ENCODE results near the gene DBX2. TPM values are rescaled to one million over a fixed set of nuclear protein-coding genes. Genes with fewer than 3 reads are reported as not detected.
A peak's percentile ranks its signal among the peaks of the same experiment; 100 is the strongest.

Gene DBX2
- total RNA-seq, 2 experiments from 2014 or later, result not detected

DNA sequence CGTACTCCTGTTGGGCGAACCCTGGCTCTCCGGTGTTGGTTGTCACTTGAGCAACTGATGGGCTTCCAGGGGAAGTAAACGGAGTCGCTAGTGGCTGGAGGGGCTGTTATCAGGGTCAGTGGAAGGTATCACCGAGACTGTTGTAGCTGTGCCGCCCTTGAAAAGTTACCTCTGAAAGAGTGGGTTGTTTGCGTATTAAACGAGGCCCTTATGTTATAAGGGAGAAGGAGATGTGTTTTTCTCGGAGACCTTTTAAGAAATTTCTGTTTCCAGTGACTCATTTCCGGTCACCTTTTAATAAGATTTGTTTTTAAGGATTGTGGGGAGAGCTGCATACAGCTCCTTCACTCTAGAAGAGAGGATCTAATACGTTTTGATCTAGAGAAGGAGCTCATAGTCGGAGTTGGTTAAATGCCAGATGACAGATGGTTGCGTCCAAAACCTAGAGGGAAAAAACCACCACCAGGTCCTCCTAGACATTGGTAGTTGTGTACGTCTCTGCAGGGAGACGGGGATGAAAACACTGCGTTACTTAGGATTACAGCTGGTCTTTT lies 750 bp upstream of the DBX2 start:
- no peak overlapping the region for H3K4me3 Mint-ChIP-seq
- H3K27me3 Mint-ChIP-seq (ENCODE audit: low read depth), result peaks cover 59% of the 10 kb centered on the region
- no peaks in the 10 kb centered on the region for H3K9me3 Mint-ChIP-seq (ENCODE audit: insufficient read depth)
- ATAC-seq (no peak), DNase-seq (no peak)
- peaks cover 10% of the 10 kb centered on the region for H3K4me1 Mint-ChIP-seq (ENCODE audit: low read depth)
- no peak overlapping the region for H3K27ac Mint-ChIP-seq
- ChIA-PET CTCF (interaction anchor here (1.3 kb wide), 1 partner anchor 9 kb away, joined by 3 read pairs; no protein-coding TSS in a partner anchor), POLR2A (no interaction called here)
- H3K36me3 Mint-ChIP-seq (ENCODE audit: low read depth), result no peaks in the 10 kb centered on the region

DNA sequence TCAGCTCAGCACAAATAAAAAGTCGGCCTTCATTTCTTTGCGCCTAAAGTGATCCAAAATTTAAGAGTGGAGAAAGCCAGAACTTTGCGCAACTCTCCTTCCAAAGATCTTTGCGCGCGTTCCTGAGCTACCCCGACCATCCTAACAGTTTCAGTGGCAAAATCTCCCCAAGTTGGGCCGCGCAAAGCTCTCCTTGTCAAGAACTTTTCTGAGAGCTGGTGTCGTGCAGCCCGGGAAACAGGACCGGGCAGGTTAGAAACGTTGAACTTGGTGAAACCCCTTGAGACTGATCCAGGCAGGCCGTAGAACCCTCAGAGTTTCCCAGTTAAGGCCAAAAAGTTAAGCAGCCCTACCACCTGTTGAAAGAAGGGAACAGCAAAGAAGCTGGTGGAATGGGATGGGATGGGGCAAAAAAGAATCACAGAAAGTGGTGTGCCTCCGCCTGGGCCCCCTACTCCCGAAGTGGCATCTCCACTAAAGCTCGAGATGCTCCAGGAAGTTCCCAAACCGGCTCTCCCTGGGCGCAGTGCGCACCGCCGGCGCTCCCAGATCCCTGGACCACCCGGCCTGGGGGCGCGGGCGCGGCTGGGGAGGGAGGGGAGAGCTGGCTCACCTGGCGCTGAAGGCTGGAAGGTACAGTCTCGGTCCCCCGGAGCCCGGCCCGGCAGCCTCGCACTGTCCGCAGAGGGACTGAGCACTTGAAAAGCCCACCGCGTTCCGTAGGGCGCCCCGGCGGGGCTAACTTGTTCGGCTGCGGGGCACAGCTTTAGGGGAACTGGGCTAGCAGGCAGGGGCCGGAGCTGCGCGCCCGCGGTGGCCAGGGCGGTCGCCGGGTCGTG lies 768 bp downstream of the DBX2 start:
- H3K4me3 Mint-ChIP-seq, result no peak overlapping the region
- no peaks in the 10 kb centered on the region for H3K9me3 Mint-ChIP-seq (ENCODE audit: insufficient read depth)
- DNase-seq (no peak), ATAC-seq (peak; percentile 19)
- H3K4me1 Mint-ChIP-seq (ENCODE audit: low read depth), result peaks cover 10% of the 10 kb centered on the region
- H3K36me3 Mint-ChIP-seq (ENCODE audit: low read depth), result no peaks in the 10 kb centered on the region
- H3K27ac Mint-ChIP-seq, result no peak overlapping the region
- ChIA-PET POLR2A (no interaction called here), CTCF (interaction anchor here (0.6 kb wide), 1 partner anchor 23 kb away, joined by 3 read pairs; no protein-coding TSS in a partner anchor)
- H3K27me3 Mint-ChIP-seq (ENCODE audit: low read depth), result peaks cover 66% of the 10 kb centered on the region

DNA sequence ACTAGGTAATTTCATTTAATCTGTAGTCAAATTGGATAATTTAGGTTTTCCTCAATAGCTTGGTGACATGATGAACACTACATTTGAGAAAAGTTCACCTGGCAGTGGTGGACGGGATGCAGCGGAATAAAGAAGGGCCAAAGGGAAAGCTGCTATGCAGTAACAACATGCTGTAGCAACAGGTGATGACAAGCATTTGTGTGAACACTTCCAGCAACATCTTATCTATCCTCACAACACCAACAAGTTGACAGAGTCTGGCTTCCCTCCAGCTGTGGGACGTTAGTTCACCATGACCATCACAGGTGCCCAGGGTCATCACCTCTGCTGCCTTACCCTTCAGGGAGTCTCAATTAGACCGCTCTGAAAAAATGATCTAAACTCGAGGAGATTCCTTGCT lies 8.3 kb downstream of the DBX2 start:
- Mint-ChIP-seq H3K4me1 (ENCODE audit: low read depth) (no peaks in the 10 kb centered on the region), H3K9me3 (ENCODE audit: insufficient read depth) (no peaks in the 10 kb centered on the region), H3K36me3 (ENCODE audit: low read depth) (no peaks in the 10 kb centered on the region), H3K27ac (no peak overlapping the region), H3K27me3 (ENCODE audit: low read depth) (peaks cover 16% of the 10 kb centered on the region), H3K4me3 (no peak overlapping the region)
- POLR2A ChIA-PET, result no interaction called here
- DNase-seq (no peak), ATAC-seq (no peak)
- CTCF ChIA-PET, result interaction anchor here (1.2 kb wide), 1 partner anchor 9 kb away, joined by 3 read pairs; no protein-coding TSS in a partner anchor

DNA sequence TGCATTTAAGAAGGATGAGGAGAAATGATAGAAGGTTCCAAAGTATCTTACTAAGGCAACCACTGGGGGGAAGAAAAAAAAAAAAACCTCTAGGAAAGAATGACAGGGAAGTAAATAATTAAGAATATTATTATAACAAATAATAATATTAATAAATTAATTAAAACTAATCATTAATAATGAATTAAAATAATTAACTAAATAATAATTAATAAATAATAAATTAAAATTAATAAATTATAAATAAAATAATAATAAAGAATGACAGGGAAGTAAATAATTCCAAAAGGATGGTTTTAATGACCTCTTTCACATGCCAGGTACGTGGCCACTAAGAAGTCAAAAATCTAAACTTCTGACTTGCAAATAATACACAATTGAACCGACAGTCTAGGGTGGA lies 9.9 kb downstream of the DBX2 start:
- Mint-ChIP-seq H3K36me3 (ENCODE audit: low read depth) (no peaks in the 10 kb centered on the region), H3K9me3 (ENCODE audit: insufficient read depth) (no peaks in the 10 kb centered on the region), H3K27ac (no peak overlapping the region), H3K4me1 (ENCODE audit: low read depth) (no peaks in the 10 kb centered on the region), H3K27me3 (ENCODE audit: low read depth) (peaks cover 7% of the 10 kb centered on the region), H3K4me3 (no peak overlapping the region)
- POLR2A ChIA-PET, result no interaction called here
- CTCF ChIA-PET, result no interaction called here
- ATAC-seq (no peak), DNase-seq (no peak)

DNA sequence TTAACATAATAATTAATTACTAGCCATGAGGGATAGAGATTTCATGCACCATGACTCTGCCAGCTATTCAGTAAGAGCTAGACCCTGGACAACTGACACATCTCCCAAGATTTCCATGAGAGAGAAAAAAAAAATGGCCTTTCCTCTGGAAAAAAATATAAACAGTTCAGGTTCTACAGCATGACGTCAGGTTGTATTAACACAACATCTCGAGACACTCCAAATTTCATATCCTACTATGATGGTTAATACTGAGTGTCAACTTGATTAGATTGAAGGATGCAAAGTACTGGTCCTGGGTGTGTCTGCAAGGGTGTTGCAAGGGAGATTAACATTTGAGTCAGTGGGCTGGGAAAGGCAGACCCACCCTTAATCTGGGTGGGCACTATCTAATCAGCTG lies 11.1 kb downstream of the DBX2 start:
- no peak for ATAC-seq
- CTCF ChIA-PET, result no interaction called here
- Mint-ChIP-seq H3K27ac (no peak overlapping the region), H3K36me3 (ENCODE audit: low read depth) (no peaks in the 10 kb centered on the region), H3K9me3 (ENCODE audit: insufficient read depth) (no peaks in the 10 kb centered on the region), H3K27me3 (ENCODE audit: low read depth) (peaks cover 8% of the 10 kb centered on the region), H3K4me3 (no peak overlapping the region), H3K4me1 (ENCODE audit: low read depth) (no peaks in the 10 kb centered on the region)
- POLR2A ChIA-PET, result no interaction called here
- no peak for DNase-seq

DNA sequence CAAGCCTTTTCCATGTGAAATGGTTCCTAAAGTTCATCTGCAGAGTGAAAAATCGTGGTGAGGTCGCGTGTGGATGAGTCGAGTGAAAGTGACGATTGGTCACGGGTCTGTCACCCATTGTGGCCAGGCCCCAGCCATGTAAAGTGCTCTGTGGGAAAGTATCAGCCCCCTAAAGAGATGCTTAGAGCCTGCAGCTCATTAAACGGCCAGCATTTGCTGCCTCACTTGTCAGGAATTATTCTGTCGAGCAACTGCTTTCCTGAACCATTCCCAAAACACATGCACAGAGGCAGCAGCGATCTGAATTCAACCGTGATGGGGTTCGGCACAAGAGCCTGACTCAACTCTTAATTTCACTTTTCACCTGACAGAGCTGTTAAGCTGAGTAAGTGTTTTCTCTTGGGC lies 16.0 kb downstream of the DBX2 start:
- Mint-ChIP-seq H3K4me1 (ENCODE audit: low read depth) (no peaks in the 10 kb centered on the region), H3K27ac (no peak overlapping the region), H3K4me3 (no peak overlapping the region), H3K9me3 (ENCODE audit: insufficient read depth) (no peaks in the 10 kb centered on the region), H3K27me3 (ENCODE audit: low read depth) (peaks cover 16% of the 10 kb centered on the region), H3K36me3 (ENCODE audit: low read depth) (no peaks in the 10 kb centered on the region)
- no peak for DNase-seq
- CTCF ChIA-PET, result no interaction called here
- no peak for ATAC-seq
- POLR2A ChIA-PET, result no interaction called here

DNA sequence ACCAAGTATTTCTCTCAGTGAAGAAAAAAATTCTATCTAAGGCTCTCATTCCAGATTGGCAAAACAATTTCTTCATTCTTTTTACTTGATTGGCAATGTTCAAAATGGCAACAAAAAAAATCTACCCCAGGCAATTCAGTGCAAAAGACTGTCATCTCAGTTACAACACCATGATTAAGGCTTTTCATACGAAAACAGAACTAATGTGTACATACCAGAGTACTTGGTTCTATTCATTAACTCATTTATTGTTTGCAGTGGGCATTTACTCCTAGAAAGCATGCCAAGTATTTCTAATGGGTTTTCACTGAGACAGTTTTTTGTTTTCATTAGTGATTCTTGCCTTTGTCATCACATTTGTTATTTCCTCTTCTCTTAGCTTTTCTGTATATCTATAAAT lies 33.0 kb downstream of the DBX2 start:
- POLR2A ChIA-PET, result no interaction called here
- Mint-ChIP-seq H3K36me3 (ENCODE audit: low read depth) (no peaks in the 10 kb centered on the region), H3K4me3 (no peak overlapping the region), H3K9me3 (ENCODE audit: insufficient read depth) (peaks cover 5% of the 10 kb centered on the region), H3K4me1 (ENCODE audit: low read depth) (no peaks in the 10 kb centered on the region), H3K27me3 (ENCODE audit: low read depth) (peaks cover 6% of the 10 kb centered on the region), H3K27ac (no peak overlapping the region)
- DNase-seq (no peak), ATAC-seq (no peak)
- CTCF ChIA-PET, result no interaction called here

DNA sequence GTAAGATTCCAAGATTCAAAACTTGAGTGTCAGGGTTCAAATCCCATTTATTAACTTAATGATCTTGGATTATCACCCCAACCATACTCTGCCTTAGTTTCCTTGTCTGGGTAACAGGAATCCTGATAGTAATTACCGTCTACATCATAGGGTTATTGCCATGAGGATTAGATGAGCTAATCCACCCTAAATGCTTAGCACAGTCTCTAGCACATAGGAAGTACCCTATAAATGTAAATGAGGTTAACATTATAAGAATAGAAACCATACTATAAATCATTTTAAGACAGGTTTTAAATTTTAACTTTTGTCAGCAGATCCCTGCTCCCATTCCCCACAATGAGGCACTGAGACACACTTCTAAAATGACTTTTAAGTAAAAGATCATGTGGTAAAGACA lies 36.5 kb downstream of the DBX2 start:
- Mint-ChIP-seq H3K4me1 (ENCODE audit: low read depth) (no peaks in the 10 kb centered on the region), H3K9me3 (ENCODE audit: insufficient read depth) (no peaks in the 10 kb centered on the region), H3K36me3 (ENCODE audit: low read depth) (no peaks in the 10 kb centered on the region), H3K4me3 (no peak overlapping the region), H3K27ac (no peak overlapping the region), H3K27me3 (ENCODE audit: low read depth) (peaks cover 10% of the 10 kb centered on the region)
- POLR2A ChIA-PET, result no interaction called here
- CTCF ChIA-PET, result no interaction called here
- DNase-seq (no peak), ATAC-seq (no peak)

DNA sequence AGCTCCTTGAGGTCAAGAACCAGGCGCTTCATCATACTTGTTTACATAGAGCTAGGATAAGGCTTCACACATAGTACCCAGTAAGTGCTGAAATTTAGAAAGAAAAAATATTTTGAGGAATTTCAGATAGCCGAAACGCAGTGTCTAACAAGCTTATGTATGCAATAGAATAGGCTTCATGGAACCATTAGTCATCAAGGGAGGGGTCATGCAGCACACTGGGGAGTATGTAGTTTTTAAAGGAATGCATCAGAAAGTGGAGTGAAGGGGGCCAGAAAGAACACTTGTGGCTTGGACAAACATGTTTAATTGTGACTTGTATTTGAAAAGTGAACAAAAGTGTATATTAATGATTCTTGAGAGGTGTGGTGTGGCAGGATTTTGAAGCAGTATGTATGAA lies 38.1 kb downstream of the DBX2 start:
- no peak for DNase-seq
- Mint-ChIP-seq H3K9me3 (ENCODE audit: insufficient read depth) (no peaks in the 10 kb centered on the region), H3K4me1 (ENCODE audit: low read depth) (no peaks in the 10 kb centered on the region), H3K27ac (no peak overlapping the region), H3K36me3 (ENCODE audit: low read depth) (no peaks in the 10 kb centered on the region), H3K4me3 (no peak overlapping the region), H3K27me3 (ENCODE audit: low read depth) (peaks cover 7% of the 10 kb centered on the region)
- POLR2A ChIA-PET, result no interaction called here
- ATAC-seq, result no peak
- CTCF ChIA-PET, result interaction anchor here (1.6 kb wide), 1 partner anchor 40 kb away, joined by 4 read pairs; no protein-coding TSS in a partner anchor

DNA sequence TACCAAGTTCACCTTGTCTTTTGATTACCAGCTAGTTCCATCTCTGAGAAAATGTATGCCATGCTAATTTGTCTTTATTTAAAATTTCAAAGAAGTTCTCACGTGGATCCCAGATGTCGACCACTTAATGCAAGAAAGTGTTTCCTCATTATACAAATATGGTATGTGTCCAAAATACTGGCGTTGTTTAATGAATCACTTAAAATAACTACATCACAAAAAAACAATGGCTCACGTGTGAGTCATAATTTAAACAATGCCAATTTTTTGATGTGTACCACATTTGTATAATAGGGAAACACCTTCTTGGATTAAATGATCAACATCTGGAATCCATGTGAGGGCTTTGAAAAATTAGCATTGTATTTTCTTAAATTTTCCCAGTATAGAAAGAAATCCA lies 40.8 kb downstream of the DBX2 start:
- CTCF ChIA-PET, result no interaction called here
- H3K4me1 Mint-ChIP-seq (ENCODE audit: low read depth), result no peaks in the 10 kb centered on the region
- ATAC-seq (no peak), DNase-seq (no peak)
- POLR2A ChIA-PET, result no interaction called here
- H3K27me3 Mint-ChIP-seq (ENCODE audit: low read depth), result peaks cover 7% of the 10 kb centered on the region
- H3K4me3 Mint-ChIP-seq, result no peak overlapping the region
- H3K9me3 Mint-ChIP-seq (ENCODE audit: insufficient read depth), result no peaks in the 10 kb centered on the region
- H3K27ac Mint-ChIP-seq, result no peak overlapping the region
- no peaks in the 10 kb centered on the region for H3K36me3 Mint-ChIP-seq (ENCODE audit: low read depth)

DNA sequence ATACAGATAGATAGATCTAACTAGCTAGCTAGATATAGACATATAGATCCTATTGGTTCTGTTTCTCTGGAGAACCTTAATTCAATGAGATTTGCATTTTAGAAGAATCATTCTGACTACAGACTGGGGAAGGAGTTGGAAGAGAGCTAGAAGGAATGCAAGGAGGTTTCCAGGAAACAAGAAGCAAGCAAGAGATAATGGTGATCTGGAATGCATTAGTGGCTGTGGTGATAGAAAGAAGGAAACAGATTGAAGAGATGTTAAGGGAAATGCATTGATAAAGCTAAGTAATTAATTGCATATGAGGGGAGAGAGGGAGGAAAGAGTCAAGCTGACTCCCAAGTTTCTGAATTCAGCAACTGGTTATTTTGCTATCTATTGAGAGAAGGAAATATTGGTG lies 42.7 kb downstream of the DBX2 start:
- Mint-ChIP-seq H3K9me3 (ENCODE audit: insufficient read depth) (no peaks in the 10 kb centered on the region), H3K36me3 (ENCODE audit: low read depth) (no peaks in the 10 kb centered on the region), H3K27ac (no peak overlapping the region), H3K4me3 (no peak overlapping the region), H3K27me3 (ENCODE audit: low read depth) (peaks cover 4% of the 10 kb centered on the region), H3K4me1 (ENCODE audit: low read depth) (no peaks in the 10 kb centered on the region)
- DNase-seq, result no peak
- no peak for ATAC-seq
- ChIA-PET CTCF (no interaction called here), POLR2A (no interaction called here)

DNA sequence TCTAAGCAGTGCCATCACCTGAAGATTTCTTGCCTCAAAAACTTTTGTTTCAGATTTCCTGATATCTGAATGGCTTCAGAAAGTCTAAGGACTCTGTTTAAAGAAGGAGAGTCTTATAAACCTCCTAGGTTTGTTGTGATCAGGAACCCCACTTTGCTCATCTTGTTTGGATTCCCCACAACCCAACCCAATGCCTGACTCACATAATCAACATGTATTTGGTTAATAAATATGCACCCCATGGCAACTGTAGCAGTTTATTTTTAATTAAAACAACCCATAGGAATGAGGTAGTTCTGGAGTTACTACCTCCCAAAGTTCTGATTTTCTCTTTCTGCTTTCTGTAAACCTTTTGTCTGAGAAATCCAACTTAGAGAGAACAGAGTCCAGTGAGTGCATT lies 51.5 kb downstream of the DBX2 start:
- H3K36me3 Mint-ChIP-seq (ENCODE audit: low read depth), result no peaks in the 10 kb centered on the region
- POLR2A ChIA-PET, result no interaction called here
- H3K27me3 Mint-ChIP-seq (ENCODE audit: low read depth), result peaks cover 4% of the 10 kb centered on the region
- H3K4me1 Mint-ChIP-seq (ENCODE audit: low read depth), result no peaks in the 10 kb centered on the region
- no peak for DNase-seq
- no peak for ATAC-seq
- H3K27ac Mint-ChIP-seq, result no peak overlapping the region
- no peaks in the 10 kb centered on the region for H3K9me3 Mint-ChIP-seq (ENCODE audit: insufficient read depth)
- CTCF ChIA-PET, result no interaction called here
- H3K4me3 Mint-ChIP-seq, result no peak overlapping the region

DNA sequence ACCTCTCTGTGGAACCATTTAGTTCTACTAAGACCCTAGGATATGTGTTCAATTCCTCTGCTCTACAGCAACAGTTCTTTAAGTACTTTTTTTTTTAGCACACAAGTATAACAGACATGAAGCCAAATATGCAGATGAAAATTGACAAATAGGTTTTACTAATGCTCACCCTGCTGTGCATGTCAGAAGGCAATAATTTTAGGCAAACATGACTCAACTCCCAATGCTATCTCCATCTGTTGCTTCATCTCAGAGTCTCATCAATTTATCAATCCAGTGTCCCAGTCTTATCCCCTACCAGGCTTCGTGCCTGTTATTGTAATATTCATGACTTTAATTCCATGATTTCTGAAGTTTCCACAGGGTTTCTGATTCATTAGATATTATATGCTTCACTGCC lies 57.7 kb downstream of the DBX2 start:
- ATAC-seq, result no peak
- H3K4me3 Mint-ChIP-seq, result no peak overlapping the region
- ChIA-PET POLR2A (no interaction called here), CTCF (no interaction called here)
- no peaks in the 10 kb centered on the region for H3K9me3 Mint-ChIP-seq (ENCODE audit: insufficient read depth)
- H3K27me3 Mint-ChIP-seq (ENCODE audit: low read depth), result peaks cover 19% of the 10 kb centered on the region
- DNase-seq, result no peak
- H3K4me1 Mint-ChIP-seq (ENCODE audit: low read depth), result no peaks in the 10 kb centered on the region
- H3K36me3 Mint-ChIP-seq (ENCODE audit: low read depth), result no peaks in the 10 kb centered on the region
- no peak overlapping the region for H3K27ac Mint-ChIP-seq

Measured in activated CD8-positive, alpha-beta T cell treated with anti-CD3 and anti-CD28 coated beads, Interleukin-2, amount 10 ng/mL, durations not matched to agents 7 days and 5 days (primary cell).